PC-3 (cell line): ENCODE results near the gene RPS21. TPM values are rescaled to one million over a fixed set of nuclear protein-coding genes. Genes with fewer than 3 reads are reported as not detected.

Experiments used
- ATAC-seq: fragments of 200-7000 bp; cut with Tn5 transposase; 2 replicates; pipeline ENCODE4 v1.9.1; 2020; ENCODE audit warnings: mild to moderate bottlenecking, moderate library complexity
- BruUV-seq: library from RNA; stranded (reverse); fragments of 400-500 nt; replicated peaks from 2 replicates; lab custom pipeline; 2021; lab: Mats Ljungman, UMichigan
- CTCF ChIA-PET: fragments of 300-600 bp; sonication (Branson Sonifier 250); formaldehyde crosslinking; loops from one replicate; lab custom pipeline; 2022; ENCODE audit warnings: antibody characterized with exemption; lab: Charles Lee
- POLR2A ChIA-PET: fragments of 300-600 bp; sonication (Branson Sonifier 250); formaldehyde crosslinking; loops from one replicate; lab custom pipeline; 2022; ENCODE audit warnings: antibody characterized with exemption; ENCODE audit not compliant: unreplicated experiment; lab: Charles Lee
- DNase-seq: peaks from one replicate; pipeline ENCODE4 v3.0.0-alpha.2; 2015
- H2AFZ ChIP-seq: fragments of 300-600 bp; sonication (generic); 2 replicates; pipeline ENCODE4 v1.6.0; 2016; ENCODE audit warnings: antibody characterized with exemption, low read length
- H3F3A ChIP-seq: fragments of 300-600 bp; sonication (generic); one replicate; pipeline ENCODE4 v1.6.0; 2017; ENCODE audit warnings: antibody characterized with exemption, low read length, control low read depth, mild to moderate bottlenecking; ENCODE audit not compliant: unreplicated experiment
- H3K27ac ChIP-seq: fragments of 300-600 bp; sonication (generic); 2 replicates; pipeline ENCODE4 v1.5.1; 2016; ENCODE audit warnings: mild to moderate bottlenecking, low read length
- H3K27me3 ChIP-seq: fragments of 300-600 bp; sonication (generic); 2 replicates; pipeline ENCODE4 v1.6.1; 2016; ENCODE audit warnings: low read length, mixed read lengths
- H3K36me3 ChIP-seq: fragments of 300-600 bp; sonication (generic); 2 replicates; pipeline ENCODE4 v1.6.1; 2016; ENCODE audit warnings: low read depth, mixed run types, low read length, mixed read lengths
- H3K4me1 ChIP-seq: fragments of 300-600 bp; sonication (generic); 2 replicates; pipeline ENCODE4 v1.5.1; 2016; ENCODE audit warnings: low read length; ENCODE audit not compliant: insufficient read depth
- H3K4me2 ChIP-seq: fragments of 300-600 bp; sonication (generic); 2 replicates; pipeline ENCODE4 v1.6.0; 2016; ENCODE audit warnings: low read length
- H3K4me3 ChIP-seq: fragments of 300-600 bp; sonication (generic); 2 replicates; pipeline ENCODE4 v1.5.1; 2016; ENCODE audit warnings: mild to moderate bottlenecking, low read length, mixed read lengths
- H3K79me2 ChIP-seq: fragments of 300-600 bp; sonication (generic); 2 replicates; pipeline ENCODE4 v1.6.1; 2017; ENCODE audit warnings: low read length, mixed read lengths
- H3K9ac ChIP-seq: fragments of 300-600 bp; sonication (generic); 2 replicates; pipeline ENCODE4 v1.6.0; 2016; ENCODE audit warnings: mild to moderate bottlenecking, low read length
- H3K9me2 ChIP-seq: fragments of 300-600 bp; sonication (generic); replicated peaks from 2 replicates; pipeline ENCODE4 v1.6.1; 2016; ENCODE audit warnings: mixed run types, low read length, mixed read lengths
- H3K9me3 ChIP-seq: fragments of 300-600 bp; sonication (generic); 2 replicates; pipeline ENCODE4 v1.6.1; 2016; ENCODE audit warnings: low read length, mixed read lengths
- H4K20me1 ChIP-seq: fragments of 300-600 bp; sonication (generic); 2 replicates; pipeline ENCODE4 v1.6.1; 2016; ENCODE audit warnings: low read length, mixed read lengths
- CTCF ChIP-seq: fragments of 300-600 bp; sonication (generic); conservative IDR thresholded peaks from 2 replicates; pipeline ENCODE4 v1.5.1; 2017; ENCODE audit warnings: antibody characterized with exemption, low read depth, mild to moderate bottlenecking, low read length
- EZH2 ChIP-seq: fragments of 300-600 bp; sonication (generic); IDR thresholded peaks from one replicate; pipeline ENCODE4 v1.6.1; 2017; ENCODE audit warnings: antibody characterized with exemption, mild to moderate bottlenecking, low read length; ENCODE audit not compliant: unreplicated experiment
- EZH2phosphoT487 ChIP-seq: fragments of 300-600 bp; sonication (generic); IDR thresholded peaks from 2 replicates; pipeline ENCODE4 v1.6.1; 2018; ENCODE audit warnings: mild to moderate bottlenecking, antibody characterized with exemption, low read length, borderline replicate concordance
- intact Hi-C: fragments of 100-400 bp; cut with micrococcal nuclease; formaldehyde crosslinking; loops from 2 replicates; pipeline ENCODE4 v1.9.0; 2023
- total RNA-seq: library from RNA; depleted of rRNA; stranded (reverse); fragments of >200 nt; gene quantifications from 2 replicates; pipeline ENCODE4 v1.2.3, GENCODE V29; 2014

RPS21 gene
- total RNA-seq, 1 experiment from 2014 or later: 1,945 TPM

GRCh38 chr20:62377064-62377461, 9.8 kb upstream of the RPS21 start:
- TF ChIP-seq EZH2phosphoT487 (no peak), CTCF (no peak), EZH2 (no peak)
- Histone ChIP-seq H3K27me3 (no peaks in the 10 kb centered on the region), H3K9ac (no peak overlapping the region), H3K9me2 (no peaks in the 10 kb centered on the region), H3K79me2 (no peaks in the 10 kb centered on the region), H3K36me3 (no peaks in the 10 kb centered on the region; the same call in 1 of the 2 replicates), H3K4me3 (no peak overlapping the region), H3K4me2 (no peak overlapping the region), H2AFZ (no peak overlapping the region), H3K9me3 (no peaks in the 10 kb centered on the region), H3K4me1 (peaks cover 21% of the 10 kb centered on the region), H3F3A (peaks cover 3% of the 10 kb centered on the region), H4K20me1 (no peaks in the 10 kb centered on the region), H3K27ac (no peak overlapping the region)
- CTCF ChIA-PET: no interaction called here
- POLR2A ChIA-PET: no interaction called here
- ATAC-seq: no peak
- BruUV-seq: no TSS peak
- intact Hi-C loops: no loop called here
- no peak for DNase-seq

- Histone ChIP-seq H3K4me3 (no peak overlapping the region), H4K20me1 (no peaks in the 10 kb centered on the region), H3K9me3 (no peaks in the 10 kb centered on the region), H3K36me3 (no peaks in the 10 kb centered on the region; the same call in 1 of the 2 replicates), H3K4me1 (peaks cover 21% of the 10 kb centered on the region), H3K27me3 (no peaks in the 10 kb centered on the region), H2AFZ (no peak overlapping the region), H3K79me2 (no peaks in the 10 kb centered on the region), H3K4me2 (no peak overlapping the region), H3K9me2 (no peaks in the 10 kb centered on the region), H3K9ac (no peak overlapping the region), H3K27ac (no peak overlapping the region), H3F3A (peaks cover 3% of the 10 kb centered on the region)
- ATAC-seq: no peak
- TF ChIP-seq CTCF (no peak), EZH2 (no peak), EZH2phosphoT487 (no peak)
- ChIA-PET POLR2A (no interaction called here), CTCF (no interaction called here)
- no TSS peak for BruUV-seq
- no peak for DNase-seq
- intact Hi-C loops: no loop called here
Measured at GRCh38 chr20:62377615-62378178, 9.2 kb upstream of the RPS21 start.

- Histone ChIP-seq H3K9ac (no peak overlapping the region), H3K4me2 (no peak overlapping the region), H4K20me1 (no peaks in the 10 kb centered on the region), H3K9me3 (no peaks in the 10 kb centered on the region), H3K4me3 (no peak overlapping the region), H3K27ac (no peak overlapping the region), H2AFZ (no peak overlapping the region), H3K36me3 (no peaks in the 10 kb centered on the region; the same call in 1 of the 2 replicates), H3K4me1 (peaks cover 21% of the 10 kb centered on the region), H3K27me3 (no peaks in the 10 kb centered on the region), H3F3A (peaks cover 3% of the 10 kb centered on the region), H3K9me2 (no peaks in the 10 kb centered on the region), H3K79me2 (no peaks in the 10 kb centered on the region)
- no peak for TF ChIP-seq CTCF
- TF ChIP-seq EZH2: no peak
- no peak for TF ChIP-seq EZH2phosphoT487
- intact Hi-C loops: no loop called here
- ChIA-PET CTCF (no interaction called here), POLR2A (no interaction called here)
- BruUV-seq: no TSS peak
- ATAC-seq: no peak
- no peak for DNase-seq
Measured at GRCh38 chr20:62378215-62378614, 8.7 kb upstream of the RPS21 start.
